GM21423 (cell line): Measurements from ENCODE around the gene SPATA22.
"Not testable (repeated sequence)": the region's sequence is repeated elsewhere in the genome, so short reads cannot be mapped to it uniquely, and the experiment has no call there.

Source experiments
- ATAC-seq: cut with Tn5 transposase; IDR thresholded peaks from one replicate; pipeline ENCODE4 v1.9.1; 2021; ENCODE audit warnings: mild to moderate bottlenecking, moderate library complexity; ENCODE audit not compliant: unreplicated experiment

The SPATA22 gene

DNA sequence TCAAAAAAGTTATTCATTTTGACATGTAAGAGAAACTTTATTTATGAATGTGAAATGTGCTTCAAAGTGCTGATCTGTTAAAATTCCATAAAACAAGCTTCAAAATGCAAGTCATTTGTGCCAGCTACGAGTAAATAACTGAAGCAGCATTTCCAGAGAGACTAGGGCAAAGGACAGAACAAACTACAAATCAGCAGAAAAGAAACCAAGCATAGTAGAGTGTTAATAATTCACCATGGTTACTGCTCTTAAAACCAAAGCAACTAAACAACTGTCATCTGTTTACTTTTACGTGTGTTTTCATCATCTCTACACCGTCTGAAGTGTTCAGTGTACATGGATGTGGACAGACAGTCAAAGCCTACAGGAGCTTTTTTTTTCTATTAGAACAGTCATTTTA is 2.6 kb upstream of the SPATA22 start:
- no peak for ATAC-seq

GRCh38 chr17:3472137-3472536 is 518 bp upstream of the SPATA22 start:
- no peak for ATAC-seq

- ATAC-seq = no peak
These were observed 2.1 kb downstream of the SPATA22 start for GRCh38 chr17:3469529-3469928.

DNA sequence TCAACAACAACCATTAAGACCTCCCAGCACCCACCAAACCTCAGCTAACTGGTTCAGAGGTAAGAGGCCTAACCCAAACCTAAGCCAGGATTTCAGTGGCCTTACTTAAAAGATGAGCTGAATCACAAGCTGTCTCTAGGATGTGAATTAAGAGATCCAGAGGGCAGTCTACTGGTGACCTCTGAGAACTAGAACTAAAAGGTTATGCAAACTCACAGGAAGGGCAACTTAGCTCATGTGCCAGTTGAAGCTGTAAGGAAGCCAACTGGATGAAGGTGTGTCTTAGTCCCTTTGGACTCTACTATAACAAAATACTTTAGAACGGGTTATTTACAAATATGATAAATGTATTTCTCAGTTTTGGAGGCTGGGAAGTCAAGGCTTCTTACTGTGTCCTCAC is 5.3 kb downstream of the SPATA22 start:
- not testable (repeated sequence) for ATAC-seq

GRCh38 chr17:3448059-3448665 is 23.5 kb downstream of the SPATA22 start:
- ATAC-seq = no peak

GRCh38 chr17:3447625-3448024 is 24.0 kb downstream of the SPATA22 start:
- no peak for ATAC-seq

GRCh38 chr17:3440451-3440850 is 31.2 kb downstream of the SPATA22 start:
- no peak for ATAC-seq

DNA sequence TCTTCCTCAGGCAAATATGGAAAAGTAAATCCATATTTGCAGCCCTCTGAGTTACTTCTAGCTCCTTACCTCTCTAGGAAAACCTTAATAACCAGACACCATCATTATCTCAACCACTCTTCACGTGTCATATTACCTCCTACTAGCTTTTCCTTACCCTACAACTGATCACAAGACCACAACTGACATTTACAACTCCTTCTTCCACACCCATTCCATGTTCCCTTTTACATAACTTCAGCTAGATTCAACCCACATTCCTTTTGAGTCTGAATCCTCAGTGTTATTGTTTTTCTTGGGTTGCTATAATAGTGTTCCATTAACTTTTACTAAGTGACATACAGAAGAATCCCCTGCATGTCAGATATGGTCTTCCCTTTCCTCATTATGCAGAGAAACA is 33.3 kb downstream of the SPATA22 start:
- ATAC-seq = no peak

- no peak for ATAC-seq
These were observed 37.9 kb downstream of the SPATA22 start, which contains the start of gene OR1E2 for GRCh38 chr17:3433741-3434140. Gene OR1E2 (minus strand): TSS chr17:3433841. CDS start chr17:3433841, 0 bp downstream.

- ATAC-seq = not testable (repeated sequence)
These were observed 38.4 kb downstream of the SPATA22 start for GRCh38 chr17:3433215-3433614.

GRCh38 chr17:3418222-3418621 is 53.4 kb downstream of the SPATA22 start:
- ATAC-seq = no peak

DNA sequence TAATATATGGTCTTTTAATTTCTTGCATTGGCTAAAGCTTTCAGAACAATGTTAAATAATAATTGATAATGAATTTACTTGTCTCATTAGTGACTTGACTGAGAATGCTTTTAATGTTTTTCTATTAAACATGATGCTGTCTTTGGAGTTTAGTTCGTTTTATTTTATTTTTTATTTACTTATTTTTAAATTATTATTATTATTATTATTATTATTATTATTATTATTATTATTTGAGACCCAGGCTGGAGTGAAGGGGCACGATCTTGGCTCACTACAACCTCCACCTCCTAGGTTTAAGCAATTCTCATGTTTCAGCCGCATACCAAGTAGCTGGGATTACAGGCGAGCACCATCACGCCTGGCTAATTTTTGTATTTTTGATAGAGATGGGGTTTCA is 56.0 kb downstream of the SPATA22 start:
- ATAC-seq = no peak

- ATAC-seq = not testable (repeated sequence)
These were observed 59.4 kb downstream of the SPATA22 start for GRCh38 chr17:3412216-3412615.

DNA sequence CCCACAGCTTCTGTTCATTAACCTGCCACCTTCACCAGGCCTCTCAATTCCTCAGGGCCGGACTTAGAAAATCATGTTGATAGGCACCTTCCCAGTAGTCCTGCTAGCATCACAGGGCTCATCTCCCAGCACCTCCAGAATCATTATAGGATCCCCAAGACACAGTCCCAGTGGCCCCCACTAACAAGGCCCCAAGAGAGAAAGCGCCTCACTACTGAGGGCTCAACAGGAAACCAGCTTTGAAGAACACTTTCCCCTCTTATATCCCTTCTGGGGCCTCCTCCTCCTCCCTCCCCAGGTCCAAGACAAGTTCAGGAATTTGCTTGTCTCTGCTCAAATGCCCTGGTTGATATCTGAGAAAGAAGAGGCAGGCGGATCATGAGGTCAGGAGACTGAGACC is 60.5 kb downstream of the SPATA22 start, which contains the start of gene OR3A3:
Gene OR3A3, plus strand, starts transcription at position 301 of the 400 bp plus-strand sequence.
- ATAC-seq = no peak

- not testable (repeated sequence) for ATAC-seq
These were observed 67.8 kb downstream of the SPATA22 start for GRCh38 chr17:3403856-3404255.

DNA sequence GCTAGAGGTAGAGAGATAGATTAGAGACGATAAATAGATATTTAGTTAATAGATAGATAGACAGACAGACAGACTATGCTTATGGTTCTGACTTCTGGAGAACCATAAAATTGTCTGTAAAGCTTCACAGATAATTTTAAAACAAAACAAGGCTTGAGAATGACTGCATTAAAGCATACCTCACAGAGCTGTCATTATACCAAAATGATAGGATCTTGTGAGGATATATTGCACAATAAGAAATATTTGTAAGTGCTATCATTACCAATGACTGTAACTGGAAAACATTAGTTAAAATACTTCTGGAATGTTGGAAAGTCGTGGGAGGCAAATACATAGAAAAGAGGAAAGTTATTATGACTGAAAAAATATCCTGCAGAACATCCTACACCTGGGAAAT is 69.8 kb downstream of the SPATA22 start:
- ATAC-seq = no peak

GRCh38 chr17:3400055-3400454 is 71.6 kb downstream of the SPATA22 start:
- ATAC-seq = no peak

- ATAC-seq = no peak
These were observed 73.3 kb downstream of the SPATA22 start, which contains the start of gene OR1E1 for GRCh38 chr17:3398310-3398709. Gene OR1E1 (minus strand): TSS chr17:3398410. CDS start chr17:3398410, 0 bp downstream.

DNA sequence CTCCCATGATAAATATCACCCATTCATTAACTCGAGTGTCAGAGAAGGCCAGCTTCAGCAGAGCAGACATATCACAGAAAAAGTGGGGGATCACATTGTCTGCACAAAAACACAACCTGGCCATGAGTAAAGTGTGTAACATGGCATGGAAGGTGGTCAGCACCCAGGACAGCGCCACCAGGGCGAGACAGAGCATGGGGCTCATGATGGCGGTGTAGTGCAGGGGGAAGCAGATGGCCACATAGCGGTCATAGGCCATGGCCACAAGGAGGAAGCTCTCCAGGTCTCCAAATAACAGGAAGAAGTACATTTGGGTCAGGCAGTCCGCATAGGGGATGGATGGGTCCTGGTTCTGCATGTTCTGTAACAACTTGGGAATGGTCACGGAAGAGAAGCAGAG is 73.8 kb downstream of the SPATA22 start:
- not testable (repeated sequence) for ATAC-seq
